Fibroblast of the conjunctiva (primary cell): ENCODE measurements around the gene SCARB1.
A peak's percentile ranks its signal among the peaks of the same experiment; 100 is the strongest.

Experiments
- DNase-seq: peaks from one replicate; pipeline ENCODE4 v3.0.0-alpha.2; 2010; ENCODE audit warnings: low read depth

The SCARB1 gene

GRCh38 chr12:124796303-124796960, 67.2 kb downstream of the SCARB1 start:
- DNase-seq = no peak

DNA sequence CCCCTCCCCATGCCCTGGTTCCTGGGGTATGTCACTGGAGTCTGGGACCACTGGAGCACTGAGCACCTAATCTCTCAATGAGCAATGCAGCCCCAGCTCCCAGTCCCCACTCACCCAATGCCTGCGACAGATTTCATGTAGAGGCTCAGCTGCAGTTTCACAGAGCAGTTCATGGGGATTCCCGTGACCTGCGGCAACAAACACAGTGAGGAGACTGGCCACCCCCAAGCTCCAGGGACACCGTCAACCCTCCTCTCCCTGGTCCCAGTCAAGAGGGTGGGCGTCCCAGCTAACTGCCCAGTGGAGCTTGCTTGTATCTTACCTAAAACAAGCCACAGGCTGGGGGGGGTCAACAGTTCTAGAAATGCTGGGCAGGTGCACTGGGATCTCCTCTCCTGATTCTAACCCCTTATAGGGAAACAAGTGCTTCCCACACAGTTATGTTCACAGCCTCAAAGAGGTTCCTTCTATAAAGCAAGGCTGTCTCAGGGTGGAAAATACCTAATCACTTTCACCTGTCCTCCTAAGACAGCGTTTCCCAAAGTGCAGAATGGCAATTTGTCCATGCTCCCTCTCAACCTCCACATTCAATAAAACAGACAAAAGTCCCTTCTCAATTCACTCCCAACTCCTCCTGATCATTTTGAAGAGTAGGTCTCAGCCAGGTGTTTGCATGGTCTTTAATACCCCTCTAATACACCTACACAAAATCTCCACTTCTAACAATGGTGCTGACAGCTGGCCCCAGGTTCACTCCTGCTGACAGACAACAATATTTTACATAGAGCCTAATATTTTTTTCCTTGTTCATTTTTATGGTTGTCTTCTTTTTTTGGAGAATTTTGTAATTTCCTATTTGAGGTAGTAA, 68.3 kb downstream of the SCARB1 start:
- no peak for DNase-seq

DNA sequence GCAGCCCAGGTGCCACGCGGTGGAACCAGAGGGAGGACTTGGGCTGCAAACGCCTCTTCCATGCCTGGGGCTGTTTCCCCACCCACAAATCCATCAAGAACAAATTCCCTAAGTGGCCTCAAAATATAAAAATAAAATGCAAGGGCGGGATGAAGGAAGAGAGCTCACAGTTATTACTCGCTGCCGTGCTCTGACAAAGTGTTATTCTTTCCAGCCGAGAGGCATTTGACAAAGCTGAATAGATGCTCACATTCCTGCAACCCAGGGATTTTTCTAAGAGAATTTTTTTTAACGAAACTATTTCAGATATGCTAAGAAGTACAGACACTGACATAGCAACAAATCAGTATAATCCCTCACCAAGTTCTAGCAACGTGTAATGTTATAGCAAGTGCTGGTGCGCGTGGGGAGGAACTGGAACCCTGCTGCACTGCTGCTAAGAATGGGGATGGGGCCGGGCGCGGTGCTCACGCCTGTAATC, 70.7 kb downstream of the SCARB1 start:
- no peak for DNase-seq

GRCh38 chr12:124792156-124792555, 71.5 kb downstream of the SCARB1 start:
- DNase-seq = no peak

GRCh38 chr12:124790650-124791400, 72.8 kb downstream of the SCARB1 start:
- DNase-seq = no peak

DNA sequence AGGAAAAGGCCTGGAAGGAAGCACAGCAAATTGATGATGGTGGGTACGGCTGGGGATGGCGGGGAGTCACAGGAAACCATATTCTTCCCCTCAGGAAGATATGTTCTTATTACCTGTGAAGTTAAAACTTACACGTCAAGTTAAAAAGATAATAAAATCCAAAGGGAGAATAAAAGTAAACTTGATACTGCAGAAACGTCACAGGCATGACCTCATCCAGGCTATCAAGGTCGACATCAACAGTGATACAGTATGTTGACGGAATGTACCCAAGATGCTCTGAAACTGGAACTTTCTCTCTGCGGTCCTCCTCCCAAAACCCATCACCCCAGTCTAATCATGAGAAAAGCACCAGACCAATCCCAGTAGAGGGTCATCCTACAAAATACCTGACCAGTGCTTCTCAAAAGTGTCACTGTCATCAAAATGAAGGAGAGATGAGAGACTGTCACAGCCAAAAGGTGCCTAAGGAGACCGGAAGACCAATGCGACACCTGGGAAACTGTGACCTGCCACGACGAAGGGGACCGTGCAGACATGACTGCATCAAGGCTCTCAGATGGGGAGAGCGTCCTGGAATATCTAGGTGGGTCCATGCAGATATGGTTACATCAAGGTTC, 74.6 kb downstream of the SCARB1 start:
- no peak for DNase-seq

DNA sequence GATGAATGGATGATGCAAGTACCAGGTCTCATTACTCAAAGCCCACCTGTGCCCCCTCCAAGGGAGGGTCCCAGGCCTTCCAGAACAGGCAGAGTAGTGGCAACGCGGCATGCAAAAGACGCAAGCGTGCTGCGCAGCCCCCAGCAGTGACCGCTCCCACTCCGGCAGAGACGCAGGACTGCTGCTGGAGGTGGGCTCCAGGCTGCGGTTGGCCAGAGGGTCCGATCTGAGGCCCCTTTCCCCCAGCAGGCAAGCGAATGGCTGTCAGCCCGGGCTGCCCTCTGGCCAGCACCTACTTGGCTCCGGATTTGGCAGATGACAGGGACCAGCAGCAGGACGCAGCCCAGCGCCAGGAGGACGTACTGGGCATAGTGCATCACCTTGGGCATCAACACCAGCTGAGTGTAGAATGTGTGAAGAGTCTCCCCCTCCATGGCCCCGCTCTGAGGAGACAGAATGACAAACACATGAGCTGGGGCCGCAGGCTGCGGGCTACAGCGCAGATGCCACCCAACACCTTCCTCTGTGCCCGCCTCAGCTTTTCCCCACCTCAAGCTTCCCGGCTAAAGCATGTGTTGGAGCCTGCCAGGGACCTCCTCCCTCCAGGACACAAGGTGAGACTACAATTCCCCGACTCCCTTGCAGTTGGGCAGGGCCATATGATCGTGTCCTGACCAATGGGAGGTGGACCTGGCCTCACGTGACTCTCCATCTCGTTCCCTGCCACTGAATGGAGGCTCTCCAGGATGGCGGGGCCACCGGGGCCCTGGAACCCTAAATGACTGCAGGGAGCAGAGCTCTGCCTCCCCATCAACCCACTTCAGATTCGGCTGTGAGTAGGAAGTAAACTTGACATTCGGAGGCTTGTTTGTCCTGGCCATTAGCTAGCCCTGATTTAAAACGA, 77.4 kb downstream of the SCARB1 start:
- DNase-seq = peak; percentile 84

DNA sequence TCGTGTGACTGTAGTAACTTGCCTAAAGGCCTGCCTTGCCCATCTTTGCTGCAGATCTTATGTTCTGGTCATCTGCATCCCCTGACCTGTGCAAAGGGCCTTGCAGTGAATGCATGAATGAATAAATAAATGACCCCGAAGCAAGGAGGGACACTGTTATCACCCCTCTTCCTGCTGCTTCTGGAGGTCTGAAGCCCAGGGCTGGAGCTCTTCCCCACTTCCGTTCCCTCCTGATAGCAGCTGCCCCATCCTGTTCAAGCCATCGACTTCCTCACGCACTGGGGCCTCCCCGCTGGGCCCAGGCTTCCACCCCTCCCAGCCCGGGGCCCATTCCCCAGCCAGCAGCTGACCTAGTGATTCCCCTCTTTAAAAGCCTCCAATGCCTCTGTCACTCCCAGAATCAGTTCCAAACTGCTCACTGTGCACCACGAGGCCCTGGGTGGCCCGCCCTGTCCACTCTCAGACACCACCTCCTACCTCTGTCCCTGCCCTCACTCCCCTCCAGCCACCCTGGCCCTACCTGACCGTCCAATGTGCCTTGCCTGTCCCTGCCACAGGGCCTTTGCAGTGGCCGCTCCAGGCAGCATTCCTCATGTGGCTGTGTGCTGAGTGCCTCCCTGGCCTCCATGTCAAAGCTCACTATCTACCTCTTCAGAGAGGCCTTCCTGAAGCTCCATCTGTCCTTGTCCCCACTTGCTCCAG, 78.6 kb downstream of the SCARB1 start:
- no peak for DNase-seq

DNA sequence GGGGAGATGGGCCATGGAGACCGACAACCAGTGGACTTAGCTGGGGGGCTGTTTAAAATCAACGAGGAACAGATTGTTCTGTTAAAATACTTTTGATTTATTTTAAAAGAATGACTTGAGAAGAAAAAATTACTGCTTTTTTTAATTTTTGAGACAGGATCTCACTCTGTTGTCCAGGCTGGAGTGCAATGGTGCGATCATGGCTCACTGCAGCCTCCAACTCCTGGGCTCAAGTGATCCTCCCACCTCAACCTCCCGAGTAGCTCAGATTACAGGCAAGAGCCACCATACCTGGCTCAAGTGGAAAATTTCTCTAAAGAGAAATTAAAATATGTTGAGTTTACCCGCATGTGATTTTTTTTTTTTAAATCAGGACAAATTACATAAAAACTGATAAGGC, 80.6 kb downstream of the SCARB1 start:
- DNase-seq = no peak

- DNase-seq = no peak
Observed at GRCh38 chr12:124782132-124782531, 81.5 kb downstream of the SCARB1 start.

DNA sequence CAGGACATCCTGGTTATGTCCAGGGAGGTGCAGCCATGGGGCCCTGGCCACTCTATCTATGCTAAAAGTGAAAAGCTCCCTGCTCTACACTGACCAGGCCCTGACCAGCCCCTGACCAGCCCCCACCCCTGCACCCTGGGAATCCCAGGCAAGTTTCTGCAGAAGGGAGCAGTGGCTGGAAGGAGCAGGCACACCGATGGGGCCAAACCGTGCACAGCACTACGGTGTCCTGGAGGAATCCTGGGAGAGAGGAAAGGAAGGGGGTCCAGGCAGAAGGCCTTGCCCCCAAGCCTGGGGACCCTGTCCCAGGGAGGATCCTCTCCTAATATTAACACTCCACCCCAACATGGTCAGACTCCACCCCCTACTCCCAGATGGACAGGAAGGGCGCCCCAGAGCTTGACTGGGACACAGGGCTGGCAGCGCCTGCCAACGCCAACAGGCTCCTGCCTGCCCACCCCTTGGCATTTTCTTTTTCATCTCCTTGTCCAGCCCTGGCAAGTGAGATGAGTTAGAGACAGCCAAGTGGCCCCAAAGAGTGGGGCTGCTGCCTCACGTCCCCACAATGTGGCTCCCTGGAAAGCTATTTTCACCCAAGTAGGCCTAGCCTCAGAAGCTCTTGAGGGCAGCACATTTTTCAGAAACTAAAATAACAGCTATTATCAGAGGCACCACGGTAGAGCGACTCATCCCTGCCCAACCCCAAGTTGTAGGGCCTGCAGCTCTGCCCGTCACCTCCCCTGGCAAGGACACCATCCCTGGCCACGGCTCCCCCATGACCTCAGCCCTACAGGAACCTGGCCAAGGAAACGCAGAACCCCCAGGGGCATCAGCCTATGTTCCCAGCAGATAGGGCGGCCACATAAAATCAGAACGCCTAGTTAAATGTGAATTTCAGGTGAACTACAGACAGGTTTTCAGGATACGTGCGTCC, 82.6 kb downstream of the SCARB1 start:
- no peak for DNase-seq

GRCh38 chr12:124780336-124780735, 83.3 kb downstream of the SCARB1 start:
- no peak for DNase-seq

DNA sequence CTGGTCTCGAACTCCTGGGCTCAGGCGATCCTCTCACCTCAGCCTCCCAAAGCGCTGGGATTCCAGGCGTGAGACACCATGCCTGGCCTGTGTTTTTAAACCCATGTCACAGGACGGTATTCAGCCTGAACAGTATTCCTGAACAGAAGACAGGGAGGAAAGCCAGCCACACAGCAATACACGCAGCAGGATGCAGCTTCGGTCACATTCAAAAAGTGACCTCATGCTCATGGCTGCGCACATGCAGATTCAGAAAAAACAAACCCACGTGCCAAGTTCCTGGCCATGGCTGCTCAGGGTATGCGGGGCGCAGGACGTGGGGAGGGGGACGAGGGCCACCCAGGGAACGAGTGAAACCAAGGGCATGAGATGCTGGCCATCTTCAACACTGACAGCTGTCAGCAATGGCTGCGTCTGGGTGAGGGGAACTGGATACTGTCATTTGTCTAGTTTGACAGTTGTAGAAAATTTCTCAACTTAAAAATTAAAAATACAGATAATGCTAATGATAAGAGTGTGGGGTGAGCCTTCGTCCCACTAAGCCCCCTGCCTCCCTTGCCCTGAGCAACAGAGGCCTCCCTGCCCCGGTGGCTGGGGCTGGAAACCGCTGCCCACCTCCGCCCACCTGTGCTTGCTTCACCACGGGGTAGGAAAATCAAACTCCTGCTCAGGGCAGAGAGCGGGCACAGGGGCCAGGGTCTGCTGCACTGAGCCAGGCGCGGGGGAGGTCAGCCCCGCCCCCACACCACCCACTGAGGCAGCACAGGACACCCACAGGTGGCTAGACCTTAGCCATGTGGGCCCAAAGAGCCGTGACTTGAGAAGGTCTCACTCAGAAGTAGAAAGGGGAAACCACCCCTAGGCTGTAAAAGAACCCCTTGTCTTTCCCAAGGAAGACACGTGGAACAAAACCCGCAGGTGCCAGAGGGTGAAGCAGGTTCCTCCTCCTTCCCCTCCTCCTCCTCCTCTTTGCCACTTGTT, 84.2 kb downstream of the SCARB1 start:
- DNase-seq = no peak

DNA sequence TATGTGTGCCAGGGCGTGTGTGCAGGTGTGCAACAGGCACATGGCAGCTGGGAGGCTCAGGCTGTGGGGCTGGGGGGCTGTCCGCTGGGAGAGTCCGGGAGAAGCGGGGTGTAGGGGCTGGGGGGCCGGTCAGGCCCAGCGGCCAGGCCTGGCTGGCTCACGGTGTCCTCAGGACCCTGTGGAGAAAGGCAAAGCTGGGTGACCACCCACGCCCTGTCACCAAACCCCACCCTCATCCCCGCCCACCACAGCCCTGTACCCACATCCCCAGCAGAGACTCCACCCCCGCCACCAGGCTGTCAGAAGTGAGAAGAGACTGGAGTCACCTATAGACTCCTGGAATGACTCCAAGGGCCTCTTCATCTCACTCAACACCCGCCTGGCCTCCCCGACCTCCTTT, 85.3 kb downstream of the SCARB1 start:
- DNase-seq = no peak

DNA sequence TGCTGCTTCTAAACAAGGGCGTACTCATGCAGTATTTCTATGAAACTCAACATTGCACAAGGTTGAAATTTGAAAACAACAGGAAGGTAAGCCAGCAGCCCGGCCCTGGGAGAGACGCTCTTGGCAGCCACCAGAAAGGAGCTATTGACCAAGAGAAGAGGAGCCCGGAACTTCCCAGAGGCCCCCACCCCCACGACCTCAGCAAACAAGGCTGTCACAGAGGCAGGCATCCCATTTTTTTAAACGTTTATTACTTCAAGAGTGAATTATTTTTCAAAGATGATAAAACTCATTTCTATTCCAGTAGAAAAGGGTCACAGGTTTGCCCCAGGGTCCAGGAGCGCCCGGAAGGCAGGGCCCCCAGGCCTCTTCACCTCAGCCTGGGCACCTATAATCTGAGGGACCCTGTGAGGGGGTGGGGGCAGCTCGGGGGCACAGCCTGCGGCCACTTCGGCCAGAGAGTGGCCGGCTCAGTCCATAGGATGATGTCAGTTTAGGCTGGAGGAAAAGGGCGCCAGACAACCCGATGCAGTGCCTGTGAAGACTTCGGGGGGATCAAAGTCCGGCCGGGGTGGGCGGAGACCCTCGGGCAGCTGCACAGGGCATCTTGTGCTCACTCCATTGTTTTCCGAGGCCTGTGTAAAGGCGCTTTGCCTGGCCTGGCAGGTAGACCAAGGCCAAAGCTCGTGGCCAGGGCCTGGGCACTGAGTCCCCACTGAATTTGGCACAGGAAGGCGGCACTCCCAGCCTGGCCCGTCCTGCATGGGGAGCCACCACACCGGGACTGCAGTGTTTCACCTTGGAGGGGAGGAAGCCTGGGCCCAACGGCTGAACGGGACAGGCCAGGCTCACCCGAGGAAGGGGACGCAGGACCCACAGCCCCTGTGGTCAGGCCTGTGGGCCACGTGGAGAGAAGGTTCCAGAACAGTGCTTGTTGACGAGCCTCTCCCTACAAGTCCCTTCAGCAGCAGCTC, 86.0 kb downstream of the SCARB1 start:
- no peak for DNase-seq

DNA sequence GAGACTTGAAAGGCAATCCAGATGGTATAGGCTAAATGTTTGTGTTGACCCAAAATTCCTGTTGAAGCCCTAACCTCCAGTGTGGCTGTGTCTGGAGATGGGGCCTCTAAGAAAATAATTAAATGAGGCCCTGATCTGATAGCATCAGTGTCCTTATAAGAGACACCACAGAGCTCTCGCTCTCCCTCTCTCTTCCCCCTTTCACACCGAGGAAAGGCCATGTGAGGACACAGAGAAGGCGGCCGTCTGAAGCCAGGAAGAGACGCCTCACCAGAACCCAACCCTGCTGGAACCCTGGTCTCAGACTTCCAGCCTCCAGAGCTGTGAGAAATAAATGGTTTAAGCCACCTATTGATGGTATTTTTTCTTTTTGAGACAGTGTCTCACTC, 87.5 kb downstream of the SCARB1 start:
- no peak for DNase-seq
